ENCODE data around the gene TUBA4A.

TUBA4A gene

GRCh38 chr2:219273937-219274336 is 20.2 kb upstream of the TUBA4A start:
- DNase-seq = no peak
- no peaks in the 10 kb centered on the region for H3K27me3 ChIP-seq (ENCODE audit: insufficient read depth, low read depth, severe bottlenecking)
- TF ChIP-seq CTCF (IDR thresholded peaks at IDR 0.05; ENCODE audit: low read depth, low read length) = no peak
- H3K27ac ChIP-seq = peak overlapping the region; percentile 63
- no peaks in the 10 kb centered on the region for H3K9me3 ChIP-seq (ENCODE audit: severe bottlenecking)
- peaks cover 6% of the 10 kb centered on the region for H3K36me3 ChIP-seq
- no peak overlapping the region for H3K4me3 ChIP-seq (ENCODE audit: low read depth, low read length)

DNA sequence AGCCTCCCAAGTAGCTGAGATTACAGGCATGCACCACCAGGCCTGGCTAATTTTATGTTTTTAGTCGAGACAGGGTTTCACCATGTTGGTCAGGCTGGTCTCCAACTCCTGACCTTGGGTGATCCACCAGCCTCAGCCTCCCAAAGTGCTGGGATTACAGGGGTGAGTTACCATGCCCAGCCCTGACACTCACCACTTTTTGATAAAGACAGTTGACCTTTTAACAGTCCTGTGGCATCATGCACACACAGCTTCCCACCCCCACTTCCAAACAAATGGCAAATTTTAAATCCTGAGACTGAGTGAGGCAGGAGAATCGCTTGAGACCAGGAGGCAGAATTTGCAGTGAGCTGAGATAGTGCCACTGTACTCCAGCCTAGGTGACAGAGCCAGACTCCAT is 19.3 kb upstream of the TUBA4A start:
- Histone ChIP-seq H3K27ac (peak overlapping the region; percentile 63), H3K27me3 (ENCODE audit: insufficient read depth, low read depth, severe bottlenecking) (no peaks in the 10 kb centered on the region), H3K4me3 (ENCODE audit: low read depth, low read length) (no peak overlapping the region), H3K36me3 (peaks cover 6% of the 10 kb centered on the region), H3K9me3 (ENCODE audit: severe bottlenecking) (no peaks in the 10 kb centered on the region)
- DNase-seq = peak; percentile 60
- TF ChIP-seq CTCF (IDR thresholded peaks at IDR 0.05; ENCODE audit: low read depth, low read length) = no peak

DNA sequence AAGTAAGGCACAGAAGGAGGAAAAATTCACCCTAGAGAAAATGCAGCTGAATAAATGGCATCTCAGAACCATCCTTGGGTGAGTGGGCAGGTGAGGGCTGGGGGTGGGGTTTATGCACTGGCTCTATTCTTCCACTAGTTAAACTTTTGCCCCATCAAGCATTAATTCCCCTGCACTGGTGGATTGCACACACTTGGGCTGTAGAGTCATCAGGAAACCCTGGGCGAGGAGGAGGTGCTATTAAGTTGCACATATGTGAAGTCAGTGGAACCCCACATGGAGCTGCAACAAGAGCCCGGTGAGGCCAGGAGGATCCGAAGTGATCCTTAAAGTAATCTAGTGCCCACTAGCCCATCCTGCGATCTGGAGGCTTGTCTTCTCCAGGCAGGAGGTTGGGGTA is 18.6 kb upstream of the TUBA4A start:
- DNase-seq = no peak
- TF ChIP-seq CTCF (IDR thresholded peaks at IDR 0.05; ENCODE audit: low read depth, low read length) = no peak
- Histone ChIP-seq H3K27me3 (ENCODE audit: insufficient read depth, low read depth, severe bottlenecking) (no peaks in the 10 kb centered on the region), H3K9me3 (ENCODE audit: severe bottlenecking) (no peaks in the 10 kb centered on the region), H3K36me3 (peaks cover 6% of the 10 kb centered on the region), H3K27ac (peak overlapping the region; percentile 63), H3K4me3 (ENCODE audit: low read depth, low read length) (no peak overlapping the region)

DNA sequence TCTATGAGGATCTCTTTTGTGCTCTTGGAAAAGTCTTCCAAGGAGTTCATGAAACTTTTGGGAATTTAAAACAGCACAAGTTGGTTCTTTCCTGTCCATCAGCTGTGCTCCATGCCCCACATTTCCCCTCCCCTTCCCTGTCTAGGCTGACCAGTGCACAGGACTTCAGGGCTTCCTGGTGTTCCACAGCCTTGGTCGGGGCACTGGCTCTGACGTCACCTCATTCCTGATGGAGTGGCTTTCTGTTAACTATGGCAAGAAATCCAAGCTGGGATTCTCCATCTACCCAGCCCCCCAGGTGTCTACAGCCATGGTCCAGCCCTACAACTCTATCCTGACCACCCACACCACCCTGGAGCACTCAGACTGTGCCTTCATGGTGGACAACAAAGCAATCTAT is 17.3 kb upstream of the TUBA4A start:
- peaks cover 6% of the 10 kb centered on the region for H3K36me3 ChIP-seq
- H3K27ac ChIP-seq = no peak overlapping the region
- no peaks in the 10 kb centered on the region for H3K9me3 ChIP-seq (ENCODE audit: severe bottlenecking)
- no peaks in the 10 kb centered on the region for H3K27me3 ChIP-seq (ENCODE audit: insufficient read depth, low read depth, severe bottlenecking)
- no peak for TF ChIP-seq CTCF (IDR thresholded peaks at IDR 0.05; ENCODE audit: low read depth, low read length)
- H3K4me3 ChIP-seq (ENCODE audit: low read depth, low read length) = no peak overlapping the region
- no peak for DNase-seq

DNA sequence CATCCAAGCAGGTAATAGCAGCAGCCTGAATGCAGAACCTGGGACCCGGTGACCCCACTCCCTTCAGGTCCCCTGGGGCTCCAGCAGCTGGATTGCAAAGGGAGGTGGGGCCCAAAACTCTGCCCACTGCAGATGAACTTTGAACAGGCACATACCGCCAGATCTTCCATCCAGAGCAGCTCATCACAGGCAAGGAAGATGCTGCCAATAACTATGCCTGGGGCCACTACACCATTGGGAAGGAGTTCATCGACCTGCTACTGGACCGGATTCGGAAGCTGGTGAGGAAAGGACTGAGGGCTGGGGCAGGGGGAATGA is 16.3 kb upstream of the TUBA4A start:
- Histone ChIP-seq H3K36me3 (peaks cover 6% of the 10 kb centered on the region), H3K4me3 (ENCODE audit: low read depth, low read length) (no peak overlapping the region), H3K27ac (no peak overlapping the region), H3K9me3 (ENCODE audit: severe bottlenecking) (no peaks in the 10 kb centered on the region), H3K27me3 (ENCODE audit: insufficient read depth, low read depth, severe bottlenecking) (no peaks in the 10 kb centered on the region)
- no peak for TF ChIP-seq CTCF (IDR thresholded peaks at IDR 0.05; ENCODE audit: low read depth, low read length)
- no peak for DNase-seq

DNA sequence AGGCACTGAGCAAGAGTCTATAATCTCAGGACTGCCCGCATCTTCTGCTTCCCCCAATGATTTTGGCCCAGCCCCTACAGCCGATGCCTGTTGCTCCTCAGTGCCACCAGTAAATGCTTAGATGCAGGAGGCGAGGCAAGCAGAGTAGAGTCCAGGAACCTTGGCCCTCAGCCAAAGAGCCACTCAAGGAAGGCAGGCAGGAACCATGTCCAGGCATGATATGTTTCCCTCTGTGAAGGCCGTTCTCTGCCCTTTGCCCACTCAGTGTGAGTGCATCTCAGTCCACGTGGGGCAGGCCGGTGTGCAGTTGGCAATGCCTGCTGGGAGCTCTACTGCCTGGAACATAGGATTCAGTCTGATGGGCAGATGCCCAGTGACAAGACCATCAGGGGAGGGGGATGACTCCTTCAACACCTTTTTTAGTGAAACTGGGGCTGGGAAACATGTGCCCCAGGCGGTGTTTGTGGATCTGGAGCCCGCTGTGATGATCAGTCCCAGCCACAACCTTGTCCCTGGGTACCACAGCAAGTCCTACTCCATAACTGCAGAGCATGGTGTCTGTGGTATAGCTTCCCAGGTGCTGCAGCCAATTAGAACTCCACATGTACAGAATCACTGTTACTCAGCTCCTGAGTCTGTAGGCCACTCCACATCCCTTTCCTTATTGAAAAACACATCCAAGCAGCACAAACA is 15.8 kb upstream of the TUBA4A start:
- Histone ChIP-seq H3K9me3 (ENCODE audit: severe bottlenecking) (no peaks in the 10 kb centered on the region), H3K36me3 (peaks cover 6% of the 10 kb centered on the region), H3K4me3 (ENCODE audit: low read depth, low read length) (no peak overlapping the region), H3K27ac (no peak overlapping the region), H3K27me3 (ENCODE audit: insufficient read depth, low read depth, severe bottlenecking) (no peaks in the 10 kb centered on the region)
- TF ChIP-seq CTCF (IDR thresholded peaks at IDR 0.05; ENCODE audit: low read depth, low read length) = no peak
- DNase-seq = no peak
